GM23248 (cell line): Measurements from ENCODE around the gene VWA1. TPM values are rescaled to one million over a fixed set of nuclear protein-coding genes. Genes with fewer than 3 reads are reported as not detected.
"Not testable (repeated sequence)": the region's sequence is repeated elsewhere in the genome, so short reads cannot be mapped to it uniquely, and the experiment has no call there.

Experiments
- DNase-seq: peaks from one replicate; pipeline ENCODE4 v3.0.0-alpha.2; 2015
- H2AFZ ChIP-seq: fragments of 200-600 bp; sonication (generic); 2 replicates; pipeline ENCODE4 v1.6.1; 2016; ENCODE audit warnings: antibody characterized with exemption
- H3F3A ChIP-seq: fragments of 200-600 bp; sonication (generic); 2 replicates; pipeline ENCODE4 v1.6.1; 2016; ENCODE audit warnings: mild to moderate bottlenecking, antibody characterized with exemption, mixed run types; ENCODE audit not compliant: insufficient read depth
- H3K27ac ChIP-seq: fragments of 200-600 bp; sonication (generic); 2 replicates; pipeline ENCODE4 v1.5.1; 2016; ENCODE audit warnings: mild to moderate bottlenecking
- H3K27me3 ChIP-seq: fragments of 200-600 bp; sonication (generic); replicated peaks from 2 replicates; pipeline ENCODE4 v1.6.1; 2016; ENCODE audit warnings: mild to moderate bottlenecking; ENCODE audit not compliant: insufficient read depth
- H3K36me3 ChIP-seq: fragments of 200-600 bp; sonication (generic); 2 replicates; pipeline ENCODE4 v1.6.1; 2016; ENCODE audit warnings: low read depth, mild to moderate bottlenecking
- H3K4me1 ChIP-seq: fragments of 200-600 bp; sonication (generic); 2 replicates; pipeline ENCODE4 v1.6.1; 2016; ENCODE audit warnings: mild to moderate bottlenecking; ENCODE audit not compliant: insufficient read depth
- H3K4me2 ChIP-seq: fragments of 200-600 bp; sonication (generic); one replicate; pipeline ENCODE4 v1.6.1; 2016; ENCODE audit warnings: mild to moderate bottlenecking; ENCODE audit not compliant: unreplicated experiment
- H3K4me3 ChIP-seq: fragments of 200-600 bp; sonication (generic); 2 replicates; pipeline ENCODE4 v1.5.1; 2016; ENCODE audit warnings: mild to moderate bottlenecking
- H3K79me2 ChIP-seq: fragments of 200-600 bp; sonication (generic); 2 replicates; pipeline ENCODE4 v1.6.1; 2016; ENCODE audit warnings: mild to moderate bottlenecking; ENCODE audit not compliant: insufficient read depth
- H3K9ac ChIP-seq: fragments of 200-600 bp; sonication (generic); 2 replicates; pipeline ENCODE4 v1.6.1; 2016; ENCODE audit warnings: mild to moderate bottlenecking
- H3K9me2 ChIP-seq: fragments of 200-600 bp; sonication (generic); 2 replicates; pipeline ENCODE4 v1.6.1; 2016; ENCODE audit warnings: mixed run types, mild to moderate bottlenecking, moderate library complexity; ENCODE audit not compliant: insufficient read depth
- H3K9me3 ChIP-seq: fragments of 200-600 bp; sonication (generic); one replicate; pipeline ENCODE4 v1.6.1; 2017; ENCODE audit warnings: low read depth
- H4K20me1 ChIP-seq: fragments of 200-600 bp; sonication (generic); 2 replicates; pipeline ENCODE4 v1.6.0; 2016; ENCODE audit not compliant: insufficient read depth
- EZH2 ChIP-seq: fragments of 200-600 bp; sonication (generic); IDR thresholded peaks from 2 replicates; pipeline ENCODE4 v1.6.1; 2018; ENCODE audit warnings: antibody characterized with exemption, mild to moderate bottlenecking; ENCODE audit not compliant: insufficient read depth, poor library complexity, severe bottlenecking
- EZH2phosphoT487 ChIP-seq: fragments of 200-600 bp; sonication (generic); IDR thresholded peaks from 2 replicates; pipeline ENCODE4 v1.6.1; 2018; ENCODE audit warnings: antibody characterized with exemption, moderate library complexity, mild to moderate bottlenecking, low read depth; ENCODE audit not compliant: insufficient read depth
- WGBS, 2 experiments: methylation state at CpG; one replicate each; pipeline ENCODE4 v1.1.6; 2015 to 2017; ENCODE audit warnings: low lambda C conversion rate in 2 of 2, low coverage in 1 of 2; ENCODE audit errors: missing lambda C conversion rate in 2 of 2; 5-methylcytosine and 5-hydroxymethylcytosine counted together
- in situ Hi-C: fragments of 300-500 bp; cut with MboI; formaldehyde crosslinking; loops from 2 replicates; pipeline ENCODE4 v1.15.0; 2020
- polyA plus RNA-seq: library from polyadenylated mRNA; unstranded; fragments of >200 nt; fragmentation: Nextera tagmentation; extraction: Ambion mirVana; gene quantifications from 2 replicates; pipeline ENCODE4 v1.2.1, GENCODE V29; 2016
- total RNA-seq: library from RNA; depleted of rRNA; stranded (reverse); fragments of >200 nt; shearing (Covaris generic); gene quantifications from 2 replicates; pipeline ENCODE4 v1.2.3, GENCODE V29; 2014

VWA1 gene
- total and polyA plus RNA-seq, 2 experiments from 2014 or later: 1.3 to 1.4 TPM

DNA sequence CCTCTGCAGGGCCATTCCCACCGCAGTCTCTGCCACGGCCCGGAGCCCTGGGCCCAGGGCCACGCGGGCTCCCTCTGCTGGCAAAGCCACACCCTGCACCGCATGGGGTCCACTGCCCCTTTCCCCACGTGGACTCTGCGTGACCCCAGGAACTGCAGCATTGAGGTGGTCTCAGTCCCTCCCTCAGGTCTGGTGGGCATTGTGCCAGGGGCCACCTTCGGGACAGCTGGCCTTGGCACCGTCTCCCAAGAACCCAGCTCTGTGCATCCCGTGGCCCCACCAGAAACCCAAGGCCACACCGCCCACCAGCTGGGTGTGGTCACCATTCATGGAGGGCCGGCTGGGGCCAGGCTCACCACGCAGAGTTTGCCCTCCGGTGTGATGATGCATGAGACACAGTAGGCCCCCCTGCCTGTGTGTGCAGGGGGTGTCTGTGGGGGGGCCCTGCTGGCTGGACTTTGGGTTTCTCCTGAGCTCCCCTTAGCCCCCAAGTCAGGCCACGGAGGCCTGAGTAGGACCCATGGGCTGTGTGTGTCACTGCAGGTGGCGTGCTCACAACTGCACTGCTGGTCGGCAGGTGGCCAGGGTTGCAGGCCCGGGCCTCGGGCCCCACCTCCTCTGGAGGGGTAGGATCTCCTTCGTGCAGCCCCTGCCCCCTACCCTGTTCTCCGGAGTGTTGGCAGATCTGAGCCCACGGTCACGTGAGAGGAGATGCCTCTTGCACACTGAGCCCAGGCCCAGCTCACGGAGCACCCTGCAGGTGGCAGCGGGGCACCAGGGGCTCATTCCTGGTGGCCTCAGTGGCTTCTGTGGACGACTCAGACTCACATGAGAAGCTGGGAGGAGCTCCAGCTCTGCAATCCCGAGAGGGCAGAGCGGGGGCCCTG, 5.8 kb downstream of the VWA1 start:
- H3K9me2 ChIP-seq: no peaks in the 10 kb centered on the region
- H3K27ac ChIP-seq: no peak overlapping the region
- H3K27me3 ChIP-seq: no peaks in the 10 kb centered on the region
- H3K9me3 ChIP-seq: no peaks in the 10 kb centered on the region
- DNase-seq: peak; percentile 68
- WGBS, 2 experiments: 34 to 37% methylated on average over 27 to 29 of the region's 29 CpGs
- H3K4me1 ChIP-seq: no peaks in the 10 kb centered on the region
- TF ChIP-seq EZH2: no peak
- TF ChIP-seq EZH2phosphoT487: no peak
- in situ Hi-C loops: no loop called here
- H3K9ac ChIP-seq: no peak overlapping the region
- H3K4me2 ChIP-seq: no peak overlapping the region
- H3K79me2 ChIP-seq: no peaks in the 10 kb centered on the region
- no peaks in the 10 kb centered on the region for H4K20me1 ChIP-seq
- H3K36me3 ChIP-seq: no peaks in the 10 kb centered on the region
- H2AFZ ChIP-seq: no peak overlapping the region
- no peaks in the 10 kb centered on the region for H3F3A ChIP-seq
- H3K4me3 ChIP-seq: no peak overlapping the region

DNA sequence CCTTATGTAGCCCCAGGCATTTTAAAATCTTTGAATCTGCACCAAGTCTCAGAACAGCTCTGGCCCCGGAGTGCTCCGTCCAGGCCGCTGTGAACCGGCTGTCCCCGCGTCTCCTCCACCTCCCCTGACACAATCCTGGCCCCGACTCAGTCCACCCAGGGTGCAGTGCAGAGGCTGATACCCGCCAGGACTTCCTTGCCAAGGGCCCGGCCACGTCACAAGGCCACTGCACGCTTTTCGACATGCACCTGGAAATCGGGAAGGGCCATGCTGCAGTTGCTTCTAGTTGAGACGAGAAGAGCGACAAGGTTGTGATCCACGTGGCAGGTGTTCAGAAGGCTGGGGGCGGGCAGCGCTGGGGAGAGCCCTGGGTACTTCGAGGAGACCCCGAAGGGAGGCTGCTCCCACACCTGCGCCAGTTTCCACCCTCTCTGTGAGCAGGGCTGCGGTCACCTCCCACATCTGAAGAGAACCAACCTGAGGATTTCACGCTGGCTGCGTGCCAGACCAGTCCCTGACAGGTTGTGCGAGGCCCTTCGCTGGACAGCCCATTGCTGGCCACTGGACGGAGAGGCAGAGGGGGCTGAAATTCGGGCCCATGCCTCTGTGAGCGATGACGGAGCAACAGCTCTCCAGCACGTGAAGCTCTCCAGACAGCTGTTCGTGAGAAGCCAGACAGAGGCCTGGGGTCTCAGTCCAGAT, 6.7 kb downstream of the VWA1 start:
- DNase-seq: no peak
- no peaks in the 10 kb centered on the region for H3K36me3 ChIP-seq
- WGBS, 2 experiments: 89% methylated on average over 32 of the region's 32 CpGs
- no peak overlapping the region for H3K4me3 ChIP-seq
- no peaks in the 10 kb centered on the region for H3K9me2 ChIP-seq
- H3K9me3 ChIP-seq: no peaks in the 10 kb centered on the region
- no peaks in the 10 kb centered on the region for H3F3A ChIP-seq
- no peaks in the 10 kb centered on the region for H3K79me2 ChIP-seq
- TF ChIP-seq EZH2phosphoT487: no peak
- no peak for TF ChIP-seq EZH2
- H4K20me1 ChIP-seq: no peaks in the 10 kb centered on the region
- no peaks in the 10 kb centered on the region for H3K4me1 ChIP-seq
- H3K27ac ChIP-seq: no peak overlapping the region
- in situ Hi-C loops: no loop called here
- no peak overlapping the region for H3K9ac ChIP-seq
- no peaks in the 10 kb centered on the region for H3K27me3 ChIP-seq
- H2AFZ ChIP-seq: no peak overlapping the region
- no peak overlapping the region for H3K4me2 ChIP-seq

DNA sequence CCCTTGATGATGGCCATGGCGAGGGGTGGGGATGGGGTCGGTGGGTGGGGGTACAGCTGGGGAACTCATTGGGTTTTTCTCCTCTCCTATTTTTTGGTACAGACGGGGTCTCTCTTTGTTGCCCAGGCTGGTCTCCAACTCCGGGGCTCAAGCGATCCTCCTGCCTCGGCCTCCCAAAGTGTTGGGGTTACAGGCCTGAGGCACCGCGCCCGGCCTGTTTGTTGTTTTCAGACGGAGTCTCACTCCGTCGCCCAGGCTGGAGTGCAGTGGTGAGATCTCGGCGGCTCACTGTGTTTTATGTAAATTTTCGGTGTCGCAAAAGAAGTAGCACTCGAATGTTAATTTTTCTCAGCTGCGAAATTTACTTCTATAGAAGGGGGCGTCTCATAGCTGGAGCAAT, 11.1 kb downstream of the VWA1 start:
- H2AFZ ChIP-seq, H3K36me3 ChIP-seq, H3K9me3 ChIP-seq, H3K9ac ChIP-seq, in situ Hi-C loops, H3K4me2 ChIP-seq, H3K4me1 ChIP-seq, H3K27me3 ChIP-seq, H3K4me3 ChIP-seq, H3K27ac ChIP-seq, H3K9me2 ChIP-seq, DNase-seq, H4K20me1 ChIP-seq, H3F3A ChIP-seq, H3K79me2 ChIP-seq: not testable (repeated sequence)
- WGBS, 2 experiments: 75 to 90% methylated on average over 13 to 19 of the region's 19 CpGs

DNA sequence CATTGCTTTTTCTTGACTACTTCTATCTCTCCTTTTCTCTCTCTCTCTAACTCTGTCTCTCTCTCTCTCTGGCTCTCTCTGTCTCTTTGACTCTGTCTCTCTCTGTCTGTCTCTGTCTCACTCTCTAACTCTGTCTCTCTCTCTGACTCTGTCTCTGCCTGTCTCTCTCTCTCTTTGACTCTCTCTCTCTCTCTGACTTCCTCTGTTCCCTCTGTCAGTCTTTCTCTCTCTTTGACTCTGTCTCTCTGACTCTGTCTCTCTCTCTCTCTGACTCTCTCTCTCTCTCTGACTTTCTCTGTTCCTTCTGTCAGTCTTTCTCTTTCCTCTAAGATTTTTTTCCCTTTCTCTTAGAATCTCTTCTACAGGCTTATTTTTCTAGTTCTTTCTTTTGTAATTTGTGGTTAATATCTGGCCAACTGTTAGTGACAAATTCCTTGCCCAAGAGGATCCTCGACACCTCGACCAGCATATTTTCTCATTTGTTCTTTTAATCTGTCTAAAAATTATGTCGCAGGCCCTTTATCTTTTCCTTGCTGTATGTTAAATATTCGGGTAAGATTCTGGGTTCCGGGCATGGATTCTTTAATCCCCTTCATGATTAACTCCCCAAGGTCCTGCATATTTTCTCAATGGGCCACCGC, 13.7 kb downstream of the VWA1 start, which contains the start of gene ATAD3C:
ATAD3C (plus strand) TSS at position 591 of the 641 bp plus-strand sequence. CDS start 995 bp downstream, outside the sequence.
- no peak for DNase-seq
- H2AFZ ChIP-seq: no peak within 1 kb of the TSS
- no peaks in the 10 kb centered on the region for H3F3A ChIP-seq
- H3K27me3 ChIP-seq: peaks cover 8% of the 10 kb centered on the region
- 74 to 75% methylated on average over 6 of the region's 6 CpGs for WGBS, 2 experiments
- no peaks in the 10 kb centered on the region for H3K79me2 ChIP-seq
- H3K9me2 ChIP-seq: no peaks in the 10 kb centered on the region
- H3K36me3 ChIP-seq: no peaks in the 10 kb centered on the region
- H3K9ac ChIP-seq: no peak within 1 kb of the TSS
- in situ Hi-C loops: no loop called here
- no peak within 1 kb of the TSS for H3K4me2 ChIP-seq
- no peaks in the 10 kb centered on the region for H3K9me3 ChIP-seq
- H3K4me3 ChIP-seq: no peak within 1 kb of the TSS
- H3K27ac ChIP-seq: no peak within 1 kb of the TSS
- H4K20me1 ChIP-seq: no peaks in the 10 kb centered on the region
- TF ChIP-seq EZH2phosphoT487 (no peak), EZH2 (no peak)
- H3K4me1 ChIP-seq: no peaks in the 10 kb centered on the region

DNA sequence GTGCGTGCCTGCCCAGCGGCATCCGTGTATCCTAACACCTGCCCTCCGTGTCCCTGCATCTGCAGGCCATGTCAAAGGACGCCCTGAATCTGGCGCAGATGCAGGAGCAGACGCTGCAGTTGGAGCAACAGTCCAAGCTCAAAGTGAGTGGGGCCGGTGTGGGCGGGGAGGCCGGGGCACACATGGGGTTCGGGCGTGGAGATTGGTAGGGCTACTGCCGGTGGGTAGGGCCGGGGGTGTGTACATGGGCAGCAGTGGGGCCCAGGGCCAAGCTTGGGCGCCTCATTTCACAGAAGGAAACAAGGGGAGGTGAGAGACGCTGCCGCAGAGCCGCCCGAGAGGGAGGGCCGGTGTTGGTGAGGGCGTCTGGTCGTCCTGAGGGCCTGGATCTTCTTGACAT, 15.1 kb downstream of the VWA1 start:
- H3F3A ChIP-seq, H3K79me2 ChIP-seq, H3K9me2 ChIP-seq, H3K9me3 ChIP-seq, H3K9ac ChIP-seq, H2AFZ ChIP-seq, H3K4me2 ChIP-seq, H3K27ac ChIP-seq, DNase-seq, H3K27me3 ChIP-seq, in situ Hi-C loops, H4K20me1 ChIP-seq, H3K36me3 ChIP-seq, H3K4me1 ChIP-seq, H3K4me3 ChIP-seq: not testable (repeated sequence)
- 78 to 82% methylated on average over 10 to 22 of the region's 22 CpGs for WGBS, 2 experiments
